Upper lobe of right lung (tissue), 1 donor: ENCODE data around the gene ZNF256. TPM values are rescaled to one million over a fixed set of nuclear protein-coding genes. Genes with fewer than 3 reads are reported as not detected.

ENCODE experiments used
- ATAC-seq: fragments of 200-7000 bp; cut with Tn5 transposase; one replicate; pipeline ENCODE4 v1.9.1; 2020; ENCODE audit warnings: mild to moderate bottlenecking, moderate library complexity
- DNase-seq: peaks from one replicate; pipeline ENCODE4 v3.0.0-alpha.2; 2020
- H3K27ac ChIP-seq: fragments of 200-600 bp; one replicate; pipeline ENCODE4 v1.8.0; 2022
- H3K27me3 ChIP-seq: fragments of 200-600 bp; one replicate; pipeline ENCODE4 v1.8.0; 2022; ENCODE audit warnings: mild to moderate bottlenecking
- H3K36me3 ChIP-seq: fragments of 200-600 bp; one replicate; pipeline ENCODE4 v1.8.0; 2022
- H3K4me1 ChIP-seq: fragments of 200-600 bp; one replicate; pipeline ENCODE4 v1.8.0; 2022
- H3K4me3 ChIP-seq: fragments of 200-600 bp; one replicate; pipeline ENCODE4 v1.8.0; 2022; ENCODE audit warnings: mild to moderate bottlenecking
- H3K9me3 ChIP-seq: fragments of 200-600 bp; one replicate; pipeline ENCODE4 v1.8.0; 2022
- CTCF ChIP-seq: fragments of 200-600 bp; IDR thresholded peaks from one replicate; pipeline ENCODE4 v1.8.0; 2022; ENCODE audit warnings: antibody characterized with exemption
- intact Hi-C: fragments of 100-400 bp; cut with DNase I; formaldehyde crosslinking; loops from one replicate; pipeline ENCODE4 v1.11.0; 2022
- total RNA-seq: library from RNA; stranded (reverse); fragmentation: NEBNext Ultra II Directional; extraction: Animal tissue kit (Norgen Biotek cat#: 25700); gene quantifications from one replicate; pipeline ENCODE4 v1.2.1, GENCODE V29; 2021
- donor health status: DM: no; HTN: yes; CAD: no; lungs with severe emphysema.

ZNF256 gene
- total RNA-seq, 1 donor from 2014 or later = 5.8 TPM

- no peaks in the 10 kb centered on the region for H3K36me3 ChIP-seq
- H3K9me3 ChIP-seq = peaks cover 43% of the 10 kb centered on the region
- no peak overlapping the region for H3K4me3 ChIP-seq
- TF ChIP-seq CTCF = no peak
- intact Hi-C loops = no loop called here
- no peaks in the 10 kb centered on the region for H3K27me3 ChIP-seq
- no peak overlapping the region for H3K27ac ChIP-seq
- DNase-seq (no peak), ATAC-seq (no peak)
- no peaks in the 10 kb centered on the region for H3K4me1 ChIP-seq
These were observed 14.3 kb upstream of the ZNF256 start for GRCh38 chr19:57961785-57962184.

- TF ChIP-seq CTCF = no peak
These were observed 7.5 kb upstream of the ZNF256 start for GRCh38 chr19:57954996-57955395.

GRCh38 chr19:57949702-57950101, 2.2 kb upstream of the ZNF256 start:
- intact Hi-C loops = no loop called here
- no peak for TF ChIP-seq CTCF
- ATAC-seq (no peak), DNase-seq (no peak)
- Histone ChIP-seq H3K9me3 (no peaks in the 10 kb centered on the region), H3K4me3 (no peak overlapping the region), H3K36me3 (no peaks in the 10 kb centered on the region), H3K4me1 (peaks cover 9% of the 10 kb centered on the region), H3K27ac (no peak overlapping the region), H3K27me3 (no peaks in the 10 kb centered on the region)

More at GRCh38 chr19:57954996-57955395, 7.5 kb upstream of the ZNF256 start:
- no peak overlapping the region for H3K27ac ChIP-seq
- H3K27me3 ChIP-seq = no peaks in the 10 kb centered on the region
- H3K9me3 ChIP-seq = peaks cover 18% of the 10 kb centered on the region
- intact Hi-C loops = no loop called here
- H3K36me3 ChIP-seq = no peaks in the 10 kb centered on the region
- DNase-seq (no peak), ATAC-seq (no peak)
- H3K4me1 ChIP-seq = no peaks in the 10 kb centered on the region
- H3K4me3 ChIP-seq = no peak overlapping the region

GRCh38 chr19:57949296-57949695, 1.8 kb upstream of the ZNF256 start:
- DNase-seq (no peak), ATAC-seq (no peak)
- no peak overlapping the region for H3K4me3 ChIP-seq
- H3K27ac ChIP-seq = no peak overlapping the region
- no peaks in the 10 kb centered on the region for H3K36me3 ChIP-seq
- peaks cover 9% of the 10 kb centered on the region for H3K4me1 ChIP-seq
- H3K27me3 ChIP-seq = no peaks in the 10 kb centered on the region
- no peaks in the 10 kb centered on the region for H3K9me3 ChIP-seq
- intact Hi-C loops = no loop called here
- TF ChIP-seq CTCF = no peak

- no peaks in the 10 kb centered on the region for H3K27me3 ChIP-seq
These were observed 453 bp downstream of the ZNF256 start for GRCh38 chr19:57947088-57947418.

More at GRCh38 chr19:57947088-57947418, 453 bp downstream of the ZNF256 start:
- no peak for TF ChIP-seq CTCF
- Histone ChIP-seq H3K4me1 (peaks cover 9% of the 10 kb centered on the region), H3K36me3 (peaks cover 5% of the 10 kb centered on the region), H3K4me3 (peak overlapping the region; percentile 79), H3K27ac (peak overlapping the region; percentile 87), H3K9me3 (peaks cover 6% of the 10 kb centered on the region)
- DNase-seq = no peak
- intact Hi-C loops = no loop called here
- no peak for ATAC-seq
